SK-N-SH (cell line): ENCODE measurements around the gene ZC3H18.

ENCODE experiments used
- EP300 ChIP-seq, 2 experiments: IDR thresholded peaks; 2 replicates each; pipeline versions ENCODE4 v1.4.0 to v1.6.1; 2012; ENCODE audit warnings: borderline replicate concordance in 1 of 2, low read depth in 1 of 2, low read length in 1 of 2
- GABPA ChIP-seq: IDR thresholded peaks from 2 replicates; pipeline ENCODE4 v1.4.0; 2012; ENCODE audit warnings: low read depth, mild to moderate bottlenecking
- MXI1 ChIP-seq: IDR thresholded peaks from 2 replicates; pipeline ENCODE4 v1.6.1; 2012; ENCODE audit warnings: mild to moderate bottlenecking, low read depth, low read length, improper control_type of control experiment
- NRF1 ChIP-seq: IDR thresholded peaks from 2 replicates; pipeline ENCODE4 v1.6.1; 2012; ENCODE audit warnings: low read depth, mild to moderate bottlenecking, low read length
- POLR2AphosphoS5 ChIP-seq: IDR thresholded peaks from 2 replicates; pipeline ENCODE4 v1.6.1; 2012; ENCODE audit warnings: low read depth, low read length
- RAD21 ChIP-seq: IDR thresholded peaks from 2 replicates; pipeline ENCODE4 v1.6.1; 2012; ENCODE audit warnings: mild to moderate bottlenecking, low read length
- RCOR1 ChIP-seq: fragments of 150-350 bp; IDR thresholded peaks from 2 replicates; pipeline ENCODE4 v1.6.1; 2017; ENCODE audit warnings: antibody characterized with exemption, low read length
- REST ChIP-seq: IDR thresholded peaks from 2 replicates; pipeline ENCODE4 v1.6.1; 2012; ENCODE audit warnings: mild to moderate bottlenecking, low read depth, low read length, moderate library complexity
- RFX5 ChIP-seq: IDR thresholded peaks from 2 replicates; pipeline ENCODE4 v1.6.1; 2012; ENCODE audit warnings: mild to moderate bottlenecking, improper control_type of control experiment, low read length
- SMC3 ChIP-seq: IDR thresholded peaks from 2 replicates; pipeline ENCODE4 v1.6.1; 2012; ENCODE audit warnings: low read depth, low read length, improper control_type of control experiment
- TAF1 ChIP-seq: IDR thresholded peaks from 2 replicates; pipeline ENCODE4 v1.6.1; 2012; ENCODE audit warnings: low read depth, mild to moderate bottlenecking, low read length, moderate library complexity, borderline replicate concordance
- YY1 ChIP-seq: IDR thresholded peaks from 2 replicates; pipeline ENCODE4 v1.4.0; 2012; ENCODE audit warnings: low read depth, mild to moderate bottlenecking
- TF ChIP-seq, protein P1 (sequence below): fragments of 200-600 bp; sonication (generic); IDR thresholded peaks from 2 replicates; pipeline ENCODE4 v1.6.1; 2017; ENCODE audit warnings: antibody characterized with exemption, mild to moderate bottlenecking, moderate library complexity

DNA sequence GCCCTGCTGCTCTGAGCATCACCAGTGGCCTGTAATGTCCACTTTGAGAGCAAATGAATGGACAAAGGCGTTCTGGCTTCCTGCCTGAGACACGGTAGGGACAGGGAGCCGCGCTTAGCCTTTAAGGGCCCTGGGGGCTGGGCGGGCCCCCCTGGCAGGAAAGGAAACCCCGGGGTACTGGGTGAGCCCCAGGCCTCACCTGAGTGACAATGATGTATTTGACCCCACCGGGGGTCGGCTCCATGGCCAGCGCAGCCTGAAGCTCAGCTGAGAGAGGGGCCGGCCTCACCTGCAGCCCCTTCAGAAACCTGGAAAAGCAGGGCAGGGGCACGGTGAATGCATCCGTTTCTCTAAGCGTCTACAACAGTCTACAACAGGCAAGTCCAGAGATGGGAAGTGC lies 82.9 kb downstream of the ZC3H18 start:
- TF ChIP-seq EP300 (IDR thresholded peaks at IDR 0.05; ENCODE audit: borderline replicate concordance in 1 of 2, low read depth in 1 of 2, low read length in 1 of 2) (no peak), RAD21 (no peak), MXI1 (no peak), TAF1 (no peak), RFX5 (no peak), REST (no peak), POLR2AphosphoS5 (no peak), SMC3 (no peak), YY1 (no peak), NRF1 (no peak), RCOR1 (no peak), GABPA (no peak)
- TF ChIP-seq, protein P1, sequence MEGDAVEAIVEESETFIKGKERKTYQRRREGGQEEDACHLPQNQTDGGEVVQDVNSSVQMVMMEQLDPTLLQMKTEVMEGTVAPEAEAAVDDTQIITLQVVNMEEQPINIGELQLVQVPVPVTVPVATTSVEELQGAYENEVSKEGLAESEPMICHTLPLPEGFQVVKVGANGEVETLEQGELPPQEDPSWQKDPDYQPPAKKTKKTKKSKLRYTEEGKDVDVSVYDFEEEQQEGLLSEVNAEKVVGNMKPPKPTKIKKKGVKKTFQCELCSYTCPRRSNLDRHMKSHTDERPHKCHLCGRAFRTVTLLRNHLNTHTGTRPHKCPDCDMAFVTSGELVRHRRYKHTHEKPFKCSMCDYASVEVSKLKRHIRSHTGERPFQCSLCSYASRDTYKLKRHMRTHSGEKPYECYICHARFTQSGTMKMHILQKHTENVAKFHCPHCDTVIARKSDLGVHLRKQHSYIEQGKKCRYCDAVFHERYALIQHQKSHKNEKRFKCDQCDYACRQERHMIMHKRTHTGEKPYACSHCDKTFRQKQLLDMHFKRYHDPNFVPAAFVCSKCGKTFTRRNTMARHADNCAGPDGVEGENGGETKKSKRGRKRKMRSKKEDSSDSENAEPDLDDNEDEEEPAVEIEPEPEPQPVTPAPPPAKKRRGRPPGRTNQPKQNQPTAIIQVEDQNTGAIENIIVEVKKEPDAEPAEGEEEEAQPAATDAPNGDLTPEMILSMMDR = no peak
